HG02571 (cell line): Measurements from ENCODE around the gene DPEP1.
"Not testable (repeated sequence)": the region's sequence is repeated elsewhere in the genome, so short reads cannot be mapped to it uniquely, and the experiment has no call there.

ENCODE experiments used
- ATAC-seq: cut with Tn5 transposase; IDR thresholded peaks from one replicate; pipeline ENCODE4 v1.9.1; 2021; ENCODE audit warnings: mild to moderate bottlenecking, moderate library complexity; ENCODE audit not compliant: unreplicated experiment

Gene DPEP1

DNA sequence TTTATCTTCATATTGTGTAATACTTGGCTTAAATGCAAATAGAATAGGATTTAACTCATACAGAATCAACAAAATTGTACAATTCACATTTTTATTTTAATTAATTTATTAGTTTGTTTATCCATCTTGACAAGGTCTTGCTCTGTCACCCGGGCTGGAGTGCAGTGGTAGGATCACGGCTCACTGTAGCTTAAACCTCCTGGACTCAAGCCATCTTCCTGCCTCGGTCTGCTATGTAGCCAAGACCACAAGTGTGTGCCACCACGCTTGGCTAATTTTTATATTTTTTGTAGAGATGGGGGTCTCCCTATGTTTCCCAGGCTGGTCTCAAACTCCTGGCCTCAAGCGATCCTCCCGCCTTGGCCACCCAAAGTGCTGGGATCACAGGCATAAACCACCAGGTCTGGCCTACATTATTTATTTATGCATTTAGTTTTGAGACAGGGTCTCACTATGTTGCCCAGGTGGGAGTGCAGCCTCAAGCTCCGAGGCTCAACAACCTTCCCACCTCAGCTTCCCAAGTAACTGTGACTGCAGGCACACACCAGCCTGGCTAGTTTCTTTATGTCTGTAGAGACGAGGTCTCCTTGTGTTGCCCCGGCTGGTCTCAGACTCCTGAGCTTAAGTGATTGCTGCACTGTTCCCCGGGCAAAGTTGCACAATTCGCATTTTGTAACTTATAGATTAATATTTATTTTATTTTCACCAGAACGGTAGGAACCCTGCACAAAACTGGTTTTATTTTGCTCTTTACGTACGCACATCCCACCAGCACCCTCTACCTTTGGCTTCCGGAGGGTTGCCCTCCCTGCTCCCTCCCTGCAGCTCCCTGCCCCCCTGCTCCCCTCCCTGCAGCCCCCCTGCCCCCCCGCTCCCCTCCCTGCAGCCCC is 4.9 kb downstream of the DPEP1 start:
- no peak for ATAC-seq

DNA sequence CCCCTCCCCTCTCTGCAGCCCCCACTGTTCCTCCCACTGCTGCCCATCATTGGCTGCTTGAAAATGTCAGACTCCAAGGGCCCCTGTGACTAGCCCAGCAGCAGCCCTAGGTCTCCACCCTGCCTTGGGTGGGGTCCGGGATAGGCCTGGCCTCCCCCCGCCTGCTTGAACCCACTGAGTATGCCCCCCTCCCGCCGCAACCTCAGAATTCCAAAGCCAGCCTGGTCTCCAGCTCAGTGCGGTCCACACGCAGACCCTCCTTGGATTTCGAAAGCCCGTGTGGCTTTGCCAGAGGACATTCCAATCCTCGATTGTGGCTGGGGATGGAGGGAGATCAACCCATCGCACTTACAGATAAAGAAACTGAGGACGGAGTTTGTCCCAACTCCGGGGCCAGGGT is 6.4 kb downstream of the DPEP1 start:
- no peak for ATAC-seq

DNA sequence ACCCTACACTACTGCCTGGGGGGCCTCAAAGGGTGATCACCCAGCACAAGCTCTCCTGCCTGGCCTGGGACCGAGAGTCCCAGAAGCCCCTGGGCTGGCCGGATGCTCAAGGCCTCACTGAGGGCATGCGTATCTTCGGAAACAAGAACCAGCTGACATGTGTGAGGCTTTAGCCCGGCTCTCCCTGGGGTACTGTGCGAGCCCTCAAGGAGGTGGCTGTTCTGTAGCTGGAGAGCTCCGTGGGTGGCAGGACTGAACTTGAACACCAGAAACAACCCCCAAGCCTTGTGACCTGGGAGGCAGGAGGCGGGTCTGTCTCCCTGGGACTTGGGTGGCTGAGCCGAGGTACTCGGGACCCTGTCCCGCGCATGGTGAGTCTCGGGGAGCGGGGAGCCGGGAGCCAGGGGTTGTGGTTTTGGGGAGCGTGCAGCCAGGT is 7.0 kb downstream of the DPEP1 start:
- ATAC-seq: no peak

DNA sequence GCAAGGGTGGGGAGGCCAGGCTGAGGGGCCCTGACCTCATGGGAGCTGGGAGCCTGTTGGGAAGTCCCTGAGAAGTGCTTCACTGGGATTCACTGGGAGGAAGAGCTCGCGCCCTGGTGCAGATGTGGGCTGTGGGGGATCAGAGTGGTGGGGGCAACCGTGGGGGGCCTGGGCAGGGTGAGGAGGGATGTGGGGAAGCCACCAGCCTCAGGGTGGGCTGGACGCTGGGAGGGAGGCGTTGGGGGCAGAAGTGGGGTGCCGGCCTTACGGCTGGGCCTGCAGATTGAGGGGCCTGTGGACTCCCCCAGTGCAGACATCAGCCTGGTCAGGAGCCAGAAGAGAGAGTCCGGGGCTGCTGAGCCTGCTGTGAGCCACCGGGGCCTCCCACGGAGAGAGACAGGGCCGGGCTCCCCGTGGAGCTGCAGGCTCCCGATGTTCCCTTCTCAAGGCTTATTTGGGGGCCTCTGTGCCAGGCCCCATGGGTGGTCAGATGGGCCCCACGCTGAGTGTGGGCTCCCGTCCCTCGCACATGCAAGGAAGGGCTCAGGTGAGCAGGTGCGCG is 7.8 kb downstream of the DPEP1 start:
- no peak for ATAC-seq

DNA sequence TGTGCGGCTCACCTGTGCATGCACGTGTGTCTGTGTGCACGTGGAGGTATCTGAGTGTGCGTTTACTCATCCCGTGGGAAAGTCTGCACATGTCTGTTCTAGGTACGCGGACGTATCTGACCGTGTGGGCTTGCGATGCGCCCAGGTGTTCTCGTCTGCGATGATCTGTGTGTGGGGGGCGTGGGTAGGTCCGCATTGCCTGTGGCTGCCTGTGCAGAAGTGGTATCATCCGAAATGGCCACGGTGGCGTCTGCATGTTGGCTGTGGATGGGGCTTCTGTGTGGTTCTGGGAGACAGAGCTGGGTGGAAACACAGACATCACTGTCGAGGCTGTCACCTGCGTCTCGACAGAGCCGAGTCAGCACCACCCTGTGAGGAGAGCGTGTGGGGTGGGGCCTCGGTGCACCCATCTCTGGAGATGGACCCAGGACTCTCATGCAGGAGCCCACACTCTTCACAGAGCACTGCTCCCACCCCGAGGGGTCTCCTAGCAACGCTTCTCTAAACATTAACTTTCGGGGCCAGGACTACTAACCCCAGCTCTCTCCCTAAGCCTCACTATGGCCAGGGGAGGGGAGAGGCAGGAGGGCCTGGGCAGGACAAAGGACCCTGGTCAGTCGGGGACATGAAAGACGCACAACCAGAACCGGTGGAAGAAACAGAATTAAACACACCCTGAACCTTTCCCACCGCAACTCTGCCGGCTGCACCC is 8.4 kb downstream of the DPEP1 start:
- no peak for ATAC-seq

DNA sequence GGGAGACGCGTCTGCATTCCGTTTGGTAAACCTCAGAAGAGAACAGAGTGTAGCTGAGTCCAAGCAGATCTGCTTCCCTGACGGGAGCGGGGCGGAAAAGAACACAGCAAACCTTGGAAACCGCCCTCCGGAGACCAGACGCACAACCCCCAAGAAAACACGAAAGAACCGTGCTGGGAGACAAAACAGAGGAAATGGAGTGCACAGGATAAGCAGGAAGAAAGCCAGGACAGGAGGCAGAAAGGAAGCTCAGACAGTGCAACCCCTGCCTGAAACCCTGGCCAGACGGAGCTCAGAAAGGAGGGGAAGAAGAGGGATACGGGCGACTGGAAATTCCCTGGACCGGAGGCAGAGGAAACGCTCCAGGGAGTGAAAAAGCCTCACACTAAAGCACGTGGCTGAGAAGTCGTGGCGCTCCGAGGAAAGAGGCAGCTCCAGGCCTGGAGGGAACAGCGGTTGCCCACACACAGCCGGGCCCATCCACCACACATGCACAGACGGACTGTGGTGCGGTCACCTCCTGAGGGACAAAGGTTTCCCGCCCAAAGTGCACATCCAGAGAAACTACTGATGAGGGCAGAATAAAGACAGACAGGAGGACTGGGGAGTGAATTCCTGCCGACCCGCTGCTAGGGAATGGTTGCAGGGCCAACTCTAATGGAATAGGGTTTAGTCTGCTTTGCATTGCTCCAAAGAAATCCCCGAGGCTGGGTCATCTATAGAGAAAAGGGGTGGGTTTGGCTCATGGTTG is 10.2 kb downstream of the DPEP1 start:
- ATAC-seq: no peak

DNA sequence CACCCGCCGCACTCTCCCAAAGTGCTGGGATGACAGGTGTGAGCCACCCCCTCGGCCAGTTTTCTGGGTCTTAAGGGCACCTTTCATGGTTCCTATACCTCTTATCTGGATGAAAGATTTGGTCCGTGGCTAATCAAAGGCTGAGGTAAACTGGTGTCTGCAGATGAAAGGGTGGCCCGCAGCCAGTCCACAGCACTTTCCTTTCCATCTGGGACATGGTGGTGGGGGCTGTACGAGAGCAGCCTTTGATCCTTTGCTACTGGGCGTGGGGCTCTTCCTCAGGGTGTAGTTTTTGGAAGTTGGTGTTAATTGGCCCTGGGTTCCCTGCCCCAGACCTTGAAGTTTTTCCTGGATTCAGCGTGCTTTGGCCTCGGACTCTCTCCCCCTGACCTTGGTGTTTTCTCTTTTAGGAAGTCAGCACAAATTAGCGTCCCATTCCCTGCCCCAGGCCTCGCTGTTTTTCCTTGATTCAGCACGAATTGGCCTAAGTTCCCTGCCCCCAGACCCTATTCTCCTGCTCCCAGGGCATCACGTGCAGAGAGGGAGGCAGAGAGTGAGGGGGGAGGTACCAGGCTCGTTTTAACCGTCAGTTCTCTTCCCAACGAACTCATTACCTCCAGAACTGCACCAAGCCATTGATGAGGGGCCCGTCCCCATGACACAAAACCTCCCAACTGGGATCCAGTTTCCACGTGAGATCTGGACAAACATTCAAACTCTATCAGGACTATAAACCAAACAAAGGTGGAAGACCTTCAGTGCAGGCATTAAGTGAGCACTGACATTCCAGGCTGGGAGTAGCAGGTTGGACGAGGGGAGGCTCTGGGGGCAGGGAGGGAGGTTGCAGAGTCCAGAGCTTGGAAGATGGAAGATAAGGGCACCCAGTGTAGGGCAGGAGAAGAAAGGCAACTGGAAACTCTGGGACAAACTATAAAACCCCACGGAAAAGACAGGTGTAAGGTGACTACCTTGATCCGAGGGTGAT is 11.6 kb downstream of the DPEP1 start:
- no peak for ATAC-seq

DNA sequence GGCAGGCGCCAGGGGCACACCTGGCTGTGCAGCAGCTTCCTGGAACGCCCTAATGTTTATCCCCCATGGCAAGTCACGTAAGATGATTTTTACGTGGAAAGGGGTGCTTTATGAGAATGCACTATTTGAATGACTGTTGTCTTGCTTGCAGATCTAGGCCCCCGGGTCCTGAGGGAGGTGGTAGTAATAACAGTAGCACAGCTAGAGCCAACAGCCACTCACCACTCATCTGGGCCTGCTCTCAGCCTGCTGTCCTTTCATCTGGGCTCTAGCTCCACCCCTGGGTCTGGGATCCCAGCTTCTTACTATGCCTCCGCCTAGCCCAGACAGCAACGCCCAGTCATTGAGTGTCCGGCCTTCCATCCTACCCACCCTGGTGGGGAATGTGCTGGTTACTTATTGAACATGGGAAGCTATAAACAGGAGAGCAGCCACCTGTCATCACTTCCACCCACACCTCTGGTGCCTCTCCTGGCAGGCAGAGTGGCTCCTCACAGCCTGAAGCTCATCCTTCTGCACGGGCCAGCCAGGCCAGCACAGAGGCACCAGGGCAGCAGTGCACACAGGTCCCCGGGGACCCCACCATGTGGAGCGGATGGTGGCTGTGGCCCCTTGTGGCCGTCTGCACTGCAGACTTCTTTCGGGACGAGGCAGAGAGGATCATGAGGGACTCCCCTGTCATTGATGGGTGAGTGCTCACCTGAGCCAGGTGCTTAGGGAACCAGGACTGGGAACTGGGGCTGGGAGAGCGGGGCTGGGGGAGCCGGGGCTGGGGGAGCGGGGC is 16.6 kb downstream of the DPEP1 start:
- ATAC-seq: no peak

DNA sequence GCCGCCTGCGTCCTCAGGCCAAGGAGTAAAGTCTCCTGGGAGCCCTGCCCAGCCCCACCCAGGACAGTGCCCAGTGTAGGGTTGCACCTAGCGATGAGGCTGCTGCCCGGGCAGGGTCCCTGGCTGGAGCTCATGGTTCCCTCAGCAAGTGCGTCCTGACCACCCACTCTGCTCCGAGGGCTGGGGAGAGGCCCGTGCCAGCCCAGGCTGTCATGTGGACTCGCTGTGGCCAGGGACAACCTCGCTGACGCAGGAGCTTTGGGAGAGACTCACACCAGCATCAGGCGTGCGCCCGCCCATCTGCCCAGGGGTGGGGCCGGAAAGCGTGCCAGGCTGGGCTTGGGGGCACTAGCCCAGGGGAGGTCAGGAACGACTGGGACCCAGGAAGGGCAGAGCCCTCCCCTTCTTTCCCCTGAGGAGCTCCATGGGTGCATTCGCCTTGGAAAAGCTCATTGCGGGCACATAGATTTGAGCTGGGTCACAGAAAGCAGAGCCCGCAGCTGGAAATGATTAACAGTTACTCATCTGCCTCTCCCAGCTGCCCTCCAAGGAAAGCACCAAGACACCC is 19.7 kb downstream of the DPEP1 start:
- ATAC-seq: no peak

DNA sequence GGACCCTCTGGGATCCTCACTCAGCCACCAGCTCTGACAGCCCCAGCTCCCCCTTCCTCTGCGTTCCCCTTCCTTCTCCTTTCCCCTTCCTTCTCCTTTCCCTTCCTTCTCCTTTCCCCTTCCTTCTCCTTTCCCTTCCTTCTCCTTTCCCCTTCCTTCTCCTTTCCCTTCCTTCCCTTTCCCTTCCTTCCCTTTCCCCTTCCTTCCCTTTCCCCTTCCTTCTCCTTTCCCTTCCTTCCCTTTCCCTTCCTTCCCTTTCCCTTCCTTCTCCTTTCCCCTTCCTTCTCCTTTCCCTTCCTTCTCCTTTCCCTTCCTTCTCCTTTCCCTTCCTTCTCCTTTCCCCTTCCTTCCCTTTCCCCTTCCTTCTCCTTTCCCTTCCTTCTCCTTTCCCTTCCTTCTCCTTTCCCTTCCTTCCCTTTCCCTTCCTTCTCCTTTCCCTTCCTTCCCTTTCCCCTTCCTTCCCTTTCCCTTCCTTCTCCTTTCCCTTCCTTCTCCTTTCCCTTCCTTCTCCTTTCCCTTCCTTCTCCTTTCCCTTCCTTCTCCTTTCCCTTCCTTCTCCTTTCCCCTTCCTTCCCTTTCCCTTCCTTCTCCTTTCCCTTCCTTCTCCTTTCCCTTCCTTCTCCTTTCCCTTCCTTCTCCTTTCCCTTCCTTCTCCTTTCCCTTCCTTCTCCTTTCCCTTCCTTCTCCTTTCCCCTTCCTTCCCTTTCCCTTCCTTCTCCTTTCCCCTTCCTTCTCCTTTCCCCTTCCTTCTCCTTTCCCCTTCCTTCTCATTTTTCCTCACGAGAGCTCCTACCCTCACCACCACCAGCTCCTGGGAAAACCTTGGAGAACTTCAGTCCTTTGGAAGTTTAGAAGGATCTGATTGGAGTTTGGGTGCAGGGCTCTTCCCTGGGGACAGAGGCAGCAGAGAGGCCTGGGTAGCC is 21.3 kb downstream of the DPEP1 start:
- ATAC-seq: not testable (repeated sequence)

DNA sequence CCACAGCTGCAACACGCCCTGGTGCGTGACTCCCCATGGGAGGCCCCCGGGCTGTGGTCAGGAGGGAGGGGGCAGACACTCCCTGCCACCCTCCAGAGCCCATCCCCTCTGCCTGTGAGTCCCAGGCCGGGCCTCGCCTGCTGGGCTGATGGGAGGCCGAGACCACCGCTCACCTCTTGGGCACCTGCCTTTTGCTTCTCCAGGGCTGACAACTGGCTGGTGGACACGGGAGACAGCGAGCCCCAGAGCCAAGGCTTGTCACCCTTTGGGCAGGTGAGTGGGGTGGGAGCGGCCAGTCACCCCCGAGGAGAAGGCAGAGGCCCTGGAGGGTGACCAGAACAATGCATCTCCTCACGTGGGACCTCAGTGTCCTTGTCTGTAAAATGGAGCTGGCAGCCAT is 23.2 kb downstream of the DPEP1 start:
- ATAC-seq: no peak

DNA sequence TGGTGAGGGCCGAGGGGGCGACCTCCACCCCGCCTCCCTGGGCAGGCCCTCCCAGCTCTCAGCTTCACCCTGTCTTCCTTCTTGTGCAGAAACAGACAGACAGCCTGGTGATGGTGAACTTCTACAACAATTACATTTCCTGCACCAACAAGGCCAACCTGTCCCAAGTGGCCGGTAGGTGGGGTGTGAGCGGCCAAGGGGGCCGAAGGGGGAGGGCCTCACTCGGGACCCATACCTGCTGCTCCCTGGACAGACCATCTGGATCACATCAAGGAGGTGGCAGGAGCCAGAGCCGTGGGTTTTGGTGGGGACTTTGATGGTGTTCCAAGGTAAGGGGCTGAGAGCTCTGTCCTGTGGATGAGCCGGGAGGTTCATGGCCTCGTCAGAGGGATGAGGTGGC is 23.9 kb downstream of the DPEP1 start:
- no peak for ATAC-seq

DNA sequence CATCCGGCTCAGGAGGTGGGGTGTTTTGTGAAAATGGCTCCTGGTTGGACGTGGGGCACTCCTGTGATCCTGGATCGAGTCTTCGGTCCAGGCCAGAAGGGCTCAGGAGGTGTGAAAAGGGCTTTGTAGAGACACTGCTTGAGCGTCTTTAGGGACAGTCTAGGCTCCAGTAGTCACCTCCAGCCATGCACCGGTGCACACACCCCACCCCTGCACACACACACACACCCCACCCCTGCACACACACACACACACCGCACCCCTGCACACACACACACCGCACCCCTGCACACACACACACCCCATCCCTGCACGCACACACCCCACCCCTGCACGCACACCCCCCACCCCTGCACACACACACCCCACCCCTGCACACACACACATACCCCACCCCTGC is 25.0 kb downstream of the DPEP1 start:
- ATAC-seq: no peak

DNA sequence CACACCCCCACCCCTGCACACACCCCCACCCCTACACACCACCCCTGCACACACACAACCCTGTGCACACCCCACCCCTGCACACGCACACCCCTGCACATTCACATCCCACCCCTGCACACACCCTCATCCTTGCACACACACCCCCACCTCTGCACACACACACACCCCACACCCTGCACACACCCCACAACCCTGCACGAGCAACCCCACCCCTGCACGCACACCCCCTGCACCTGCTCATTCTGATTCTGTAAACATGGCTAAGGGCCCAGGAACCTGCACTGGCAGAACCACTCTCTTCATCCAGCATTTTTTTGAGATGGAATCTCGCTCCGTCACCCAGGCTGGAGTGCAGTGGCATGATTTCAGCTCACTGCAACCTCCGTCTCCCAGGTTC is 25.9 kb downstream of the DPEP1 start:
- ATAC-seq: no peak

DNA sequence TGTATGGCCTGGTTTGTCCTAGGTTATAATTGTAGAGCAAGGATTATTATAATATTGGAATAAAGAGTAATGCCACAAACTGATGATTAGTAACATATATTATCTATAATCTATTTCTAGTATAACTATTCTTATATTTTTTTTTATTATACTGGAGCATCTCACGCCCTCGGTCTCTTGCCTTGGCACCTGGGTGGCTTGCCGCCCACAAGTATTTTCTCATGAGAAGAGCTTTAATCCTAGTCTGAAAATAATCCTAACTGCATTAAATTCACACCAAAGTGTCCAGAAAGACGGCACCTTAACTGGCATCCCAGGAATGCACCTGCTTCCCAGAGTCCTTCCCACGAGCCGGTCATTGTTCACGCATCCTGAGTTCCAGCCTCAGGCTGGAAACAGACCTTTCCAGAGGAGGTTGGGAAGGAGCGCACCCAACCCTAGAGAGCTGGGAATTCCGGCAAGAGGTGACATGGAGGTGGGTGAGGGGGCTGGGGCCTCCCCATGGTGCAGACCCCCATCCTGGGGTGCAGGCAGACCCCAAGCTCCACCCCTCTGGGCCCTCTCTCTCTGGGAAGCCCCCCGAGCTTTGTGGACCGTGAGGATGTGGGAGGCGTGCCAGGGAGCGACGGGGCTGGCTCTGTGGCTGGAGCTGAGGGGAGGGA is 28.1 kb downstream of the DPEP1 start:
- ATAC-seq: no peak

DNA sequence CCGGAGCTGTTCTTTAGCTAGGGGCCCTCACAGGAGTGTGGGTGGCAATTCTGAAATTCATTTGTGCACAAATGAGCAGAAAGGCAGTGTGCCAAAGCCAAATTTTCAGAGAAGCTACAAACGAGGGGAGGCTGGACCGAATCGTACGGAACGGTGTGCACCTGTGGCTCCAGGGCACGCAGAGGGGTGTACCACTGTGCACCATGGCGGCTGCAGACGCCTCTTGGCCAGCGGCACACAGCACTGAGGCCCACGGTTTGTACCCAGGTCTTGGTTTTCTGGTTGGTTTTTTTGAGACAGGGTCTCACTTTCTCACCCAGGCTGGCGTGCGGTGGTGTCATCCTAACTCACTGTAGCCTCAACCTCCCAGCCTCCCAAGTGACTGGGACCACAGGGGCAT is 29.1 kb downstream of the DPEP1 start:
- ATAC-seq: no peak

DNA sequence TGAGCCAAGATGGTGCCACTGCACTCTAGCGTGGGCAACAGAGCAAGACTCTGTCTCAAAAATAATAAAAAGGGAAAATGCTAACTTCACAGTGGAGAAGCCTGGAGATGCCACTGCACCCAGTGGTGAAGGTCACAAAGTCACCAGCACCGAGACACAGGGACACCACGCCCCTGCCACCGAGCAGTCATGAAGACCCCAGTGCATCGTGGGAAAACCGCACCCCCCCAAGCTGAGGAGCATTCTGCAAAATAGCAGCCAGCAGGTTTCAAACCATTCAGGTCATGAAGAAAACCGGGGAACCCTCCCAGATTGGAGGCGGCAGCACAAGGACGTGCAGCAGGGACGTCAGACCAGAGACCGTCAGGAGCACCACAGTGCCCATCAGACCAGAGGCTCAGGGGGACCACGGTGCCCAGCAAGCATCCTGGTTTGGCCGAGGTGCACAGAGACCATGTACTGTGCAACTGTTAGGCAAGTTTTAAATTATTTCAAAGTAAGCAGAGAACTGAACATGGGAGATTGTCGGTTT is 30.4 kb downstream of the DPEP1 start:
- no peak for ATAC-seq
